Neuronal stem cell (in vitro differentiated cells): ENCODE data around the gene ZFP1.

Experiments used
- DNase-seq: peaks from one replicate; pipeline ENCODE4 v3.0.0-alpha.2; 2013; ENCODE audit warnings: low spot score
- H2AFZ ChIP-seq: one replicate; pipeline ENCODE4 v1.6.1; 2013; ENCODE audit warnings: mild to moderate bottlenecking, low read length, inconsistent platforms
- H2AK5ac ChIP-seq: 2 replicates; pipeline ENCODE4 v1.6.1; 2013; ENCODE audit warnings: low read depth, mild to moderate bottlenecking, inconsistent platforms, low read length, moderate library complexity, mixed read lengths
- H2BK120ac ChIP-seq: 2 replicates; pipeline ENCODE4 v1.6.1; 2013; ENCODE audit warnings: low read depth, mild to moderate bottlenecking, inconsistent platforms, low read length, moderate library complexity, mixed read lengths
- H2BK12ac ChIP-seq: one replicate; pipeline ENCODE4 v1.6.1; 2013; ENCODE audit warnings: low read length, inconsistent platforms
- H2BK15ac ChIP-seq: 2 replicates; pipeline ENCODE4 v1.6.1; 2013; ENCODE audit warnings: mild to moderate bottlenecking, low read length, inconsistent platforms, mixed read lengths
- H2BK5ac ChIP-seq: one replicate; pipeline ENCODE4 v1.6.1; 2013; ENCODE audit warnings: inconsistent platforms, mild to moderate bottlenecking, low read length, moderate library complexity
- H3K14ac ChIP-seq: one replicate; pipeline ENCODE4 v1.6.1; 2013; ENCODE audit warnings: low read length, inconsistent platforms
- H3K18ac ChIP-seq: 2 replicates; pipeline ENCODE4 v1.6.1; 2013; ENCODE audit warnings: low read length, inconsistent platforms
- H3K23ac ChIP-seq: 2 replicates; pipeline ENCODE4 v1.6.1; 2013; ENCODE audit warnings: low read depth, mild to moderate bottlenecking, mixed read lengths, low read length, inconsistent platforms; ENCODE audit not compliant: poor library complexity
- H3K27ac ChIP-seq: replicated peaks from 3 replicates; pipeline ENCODE4 v1.5.1; 2013; ENCODE audit warnings: low read length, inconsistent platforms
- H3K27me3 ChIP-seq, 3 experiments: 2 replicates each; pipeline ENCODE4 v1.6.1; 2013; ENCODE audit warnings: low read length in 3 of 3, mild to moderate bottlenecking in 2 of 3, inconsistent platforms in 1 of 3, low read depth in 1 of 3, mixed read lengths in 1 of 3, moderate library complexity in 1 of 3; ENCODE audit not compliant: control insufficient read depth in 3 of 3, insufficient read depth in 3 of 3
- H3K36me3 ChIP-seq, 2 donors: replicated peaks in 1 of 2; 2 replicates each; pipeline ENCODE4 v1.6.1; 2013; ENCODE audit warnings: low read length in 2 of 2; ENCODE audit not compliant: control insufficient read depth in 2 of 2, insufficient read depth in 2 of 2
- H3K4ac ChIP-seq: 2 replicates; pipeline ENCODE4 v1.6.1; 2013; ENCODE audit warnings: inconsistent platforms, mild to moderate bottlenecking, low read length, moderate library complexity
- H3K4me1 ChIP-seq, 2 donors: 1 replicate in 1 of 2; 2 replicates in 1 of 2; pipeline ENCODE4 v1.6.1; 2013; ENCODE audit warnings: low read length in 2 of 2, low read depth in 1 of 2; ENCODE audit not compliant: control insufficient read depth in 2 of 2, insufficient read depth in 1 of 2
- H3K4me2 ChIP-seq: one replicate; pipeline ENCODE4 v1.6.1; 2013; ENCODE audit warnings: mild to moderate bottlenecking, low read length, inconsistent platforms; ENCODE audit not compliant: insufficient read depth, poor library complexity, severe bottlenecking
- H3K4me3 ChIP-seq, 2 donors: 2 replicates each; pipeline ENCODE4 v1.5.1; 2013; ENCODE audit warnings: low read length in 2 of 2, mild to moderate bottlenecking in 2 of 2, inconsistent platforms in 1 of 2, moderate library complexity in 1 of 2
- H3K79me1 ChIP-seq: one replicate; pipeline ENCODE4 v1.6.1; 2013; ENCODE audit warnings: low read depth, mild to moderate bottlenecking, inconsistent platforms, low read length, moderate library complexity
- H3K9ac ChIP-seq: one replicate; pipeline ENCODE4 v1.6.1; 2013; ENCODE audit warnings: mild to moderate bottlenecking, low read depth, low read length, inconsistent platforms; ENCODE audit not compliant: poor library complexity
- H3K9me3 ChIP-seq, 2 donors: replicated peaks in 1 of 2; 2 replicates each; pipeline versions ENCODE3 to v1.6.1; 2013; ENCODE audit warnings: low read length in 2 of 2, mild to moderate bottlenecking in 2 of 2, inconsistent platforms in 1 of 2, low read depth in 1 of 2, mixed read lengths in 1 of 2, moderate library complexity in 1 of 2; ENCODE audit not compliant: control insufficient read depth in 2 of 2, insufficient read depth in 1 of 2
- H4K8ac ChIP-seq: one replicate; pipeline ENCODE4 v1.6.1; 2013; ENCODE audit warnings: low read depth, mild to moderate bottlenecking, inconsistent platforms, low read length, moderate library complexity
- H4K91ac ChIP-seq: one replicate; pipeline ENCODE4 v1.6.1; 2013; ENCODE audit warnings: low read length, low read depth, mild to moderate bottlenecking, inconsistent platforms; ENCODE audit not compliant: poor library complexity
- WGBS, 2 donors: extraction: QIAGEN DNeasy Blood & Tissue Kit; methylation state at CpG; one replicate each; pipeline ENCODE4 v1.1.7; 2013; ENCODE audit warnings: missing lambda C conversion rate in 2 of 2, mixed read lengths in 1 of 2; ENCODE audit not compliant: insufficient read length in 2 of 2, insufficient replicate concordance in 1 of 2; ENCODE audit errors: extremely low coverage in 2 of 2; 5-methylcytosine and 5-hydroxymethylcytosine counted together

ZFP1 gene

GRCh38 chr16:75104836-75105235 is 43.5 kb upstream of the ZFP1 start:
- Histone ChIP-seq H4K8ac (no peak overlapping the region), H3K79me1 (no peaks in the 10 kb centered on the region)

GRCh38 chr16:75105306-75106061 is 42.8 kb upstream of the ZFP1 start:
- Histone ChIP-seq H2BK15ac (no peak overlapping the region), H3K27me3 (no peaks in the 10 kb centered on the region), H3K9ac (peak overlapping the region; percentile 63), H2BK12ac (no peak overlapping the region), H3K18ac (peak overlapping the region; percentile 41), H3K9me3 (peaks cover 0 to 3% of the 10 kb centered on the region in 2 donors), H2AK5ac (no peak overlapping the region), H3K23ac (no peak overlapping the region), H3K79me1 (no peaks in the 10 kb centered on the region), H3K14ac (peak overlapping the region; percentile 72), H3K4me2 (no peak overlapping the region), H4K91ac (no peak overlapping the region), H2BK5ac (no peak overlapping the region), H2AFZ (no peak overlapping the region), H4K8ac (no peak overlapping the region), H3K4ac (no peak overlapping the region), H2BK120ac (no peak overlapping the region), H3K36me3 (peaks cover 1 to 41% of the 10 kb centered on the region in 2 donors), H3K27ac (no peak overlapping the region), H3K4me3 (no peak overlapping the region), H3K4me1 (peaks cover 7 to 15% of the 10 kb centered on the region in 2 donors)
- WGBS, 2 donors: no CpG with 5 or more reads among the region's 10 CpGs
- no peak for DNase-seq

More at GRCh38 chr16:75104836-75105235, 43.5 kb upstream of the ZFP1 start:
- Histone ChIP-seq H2BK5ac (no peak overlapping the region), H2AFZ (no peak overlapping the region), H3K27me3 (no peaks in the 10 kb centered on the region), H3K9me3 (peaks cover 0 to 3% of the 10 kb centered on the region in 2 donors), H3K4me2 (no peak overlapping the region), H3K27ac (no peak overlapping the region), H2BK120ac (no peak overlapping the region), H3K18ac (no peak overlapping the region), H3K9ac (no peak overlapping the region), H2BK15ac (no peak overlapping the region), H2AK5ac (no peak overlapping the region), H3K23ac (peak overlapping the region; percentile 22), H2BK12ac (no peak overlapping the region), H4K91ac (no peak overlapping the region), H3K4me1 (peaks cover 4 to 16% of the 10 kb centered on the region in 2 donors), H3K14ac (no peak overlapping the region), H3K4me3 (peak overlapping the region in 1 of 2 donors; percentile 27), H3K4ac (no peak overlapping the region), H3K36me3 (peaks cover 1 to 41% of the 10 kb centered on the region in 2 donors)
- WGBS, 2 donors: no CpG with 5 or more reads among the region's 11 CpGs
- no peak for DNase-seq

- no peak overlapping the region for H4K8ac ChIP-seq
- H3K4me2 ChIP-seq: no peak overlapping the region
- no peak overlapping the region for H3K18ac ChIP-seq
- H3K27me3 ChIP-seq: no peaks in the 10 kb centered on the region
- DNase-seq: no peak
- H2BK15ac ChIP-seq: no peak overlapping the region
- H3K4ac ChIP-seq: no peak overlapping the region
- H4K91ac ChIP-seq: no peak overlapping the region
- no peak overlapping the region for H2AK5ac ChIP-seq
- H3K36me3 ChIP-seq: peaks cover 1 to 41% of the 10 kb centered on the region in 2 donors
- H3K14ac ChIP-seq: no peak overlapping the region
- WGBS, 2 donors: no CpG with 5 or more reads among the region's 20 CpGs
- H3K4me1 ChIP-seq: peaks cover 13 to 20% of the 10 kb centered on the region in 2 donors
- H2BK120ac ChIP-seq: no peak overlapping the region
- H3K27ac ChIP-seq: no peak overlapping the region
- no peak overlapping the region for H2BK5ac ChIP-seq
- H3K9ac ChIP-seq: no peak overlapping the region
- H3K4me3 ChIP-seq: no peak overlapping the region
- no peak overlapping the region for H2AFZ ChIP-seq
- no peak overlapping the region for H3K23ac ChIP-seq
- no peak overlapping the region for H2BK12ac ChIP-seq
- H3K9me3 ChIP-seq: peaks cover 0 to 3% of the 10 kb centered on the region in 2 donors
- H3K79me1 ChIP-seq: peaks cover 3% of the 10 kb centered on the region
Observed at GRCh38 chr16:75106351-75107274, 41.7 kb upstream of the ZFP1 start.

GRCh38 chr16:75107505-75107904 is 40.8 kb upstream of the ZFP1 start:
- Histone ChIP-seq H3K23ac (no peak overlapping the region), H2BK5ac (no peak overlapping the region), H3K4me2 (no peak overlapping the region), H4K91ac (no peak overlapping the region), H2BK120ac (no peak overlapping the region), H3K9ac (no peak overlapping the region), H3K27ac (no peak overlapping the region), H3K4me3 (no peak overlapping the region), H3K14ac (no peak overlapping the region), H3K18ac (no peak overlapping the region), H3K4ac (no peak overlapping the region), H3K4me1 (peaks cover 13 to 20% of the 10 kb centered on the region in 2 donors), H3K9me3 (peaks cover 0 to 3% of the 10 kb centered on the region in 2 donors), H2AK5ac (no peak overlapping the region), H2AFZ (no peak overlapping the region), H3K27me3 (no peaks in the 10 kb centered on the region), H3K36me3 (peaks cover 1 to 36% of the 10 kb centered on the region in 2 donors), H2BK12ac (no peak overlapping the region), H4K8ac (no peak overlapping the region), H3K79me1 (peaks cover 3% of the 10 kb centered on the region), H2BK15ac (no peak overlapping the region)
- no CpG with 5 or more reads among the region's 10 CpGs for WGBS, 2 donors
- no peak for DNase-seq
